GM12864 (cell line): ENCODE results near the gene MPP3.

Experiments
- DNase-seq: peaks from one replicate; pipeline ENCODE4 v3.0.0-alpha.2; 2011; ENCODE audit warnings: low read depth
- H3K4me3 ChIP-seq: 2 replicates; pipeline ENCODE4 v1.5.1; 2011; ENCODE audit warnings: mild to moderate bottlenecking, low read depth, low read length, control low read depth
- TF ChIP-seq, protein P1 (sequence below): IDR thresholded peaks from 2 replicates; pipeline ENCODE4 v1.5.1; 2011; ENCODE audit warnings: low read depth, mild to moderate bottlenecking, moderate library complexity, low read length, control low read depth, inconsistent platforms; ENCODE audit errors: missing control alignments

Gene MPP3

DNA sequence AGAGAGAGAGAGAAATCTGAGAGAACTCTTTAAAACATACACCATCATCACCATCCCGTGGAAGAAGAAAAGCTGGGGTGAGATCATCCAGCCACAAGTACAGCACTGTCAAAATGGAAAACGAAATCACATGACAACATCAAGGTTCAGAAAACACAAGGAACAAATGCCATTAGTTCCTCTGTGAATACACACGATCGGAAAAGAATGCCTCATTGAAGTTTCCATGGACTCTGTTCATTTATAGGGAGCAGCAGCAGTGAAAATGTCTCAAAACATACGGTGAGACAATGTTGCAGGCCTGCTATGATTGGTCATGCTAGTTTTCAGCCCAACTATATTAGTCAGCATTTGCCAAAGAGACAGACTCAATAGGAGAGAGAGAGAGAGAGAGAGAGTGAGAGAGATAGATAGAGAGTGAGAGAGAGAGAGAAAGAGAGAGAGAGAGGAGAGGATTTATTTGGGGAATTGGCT lies 48.3 kb downstream of the MPP3 start:
- TF ChIP-seq, protein P1, sequence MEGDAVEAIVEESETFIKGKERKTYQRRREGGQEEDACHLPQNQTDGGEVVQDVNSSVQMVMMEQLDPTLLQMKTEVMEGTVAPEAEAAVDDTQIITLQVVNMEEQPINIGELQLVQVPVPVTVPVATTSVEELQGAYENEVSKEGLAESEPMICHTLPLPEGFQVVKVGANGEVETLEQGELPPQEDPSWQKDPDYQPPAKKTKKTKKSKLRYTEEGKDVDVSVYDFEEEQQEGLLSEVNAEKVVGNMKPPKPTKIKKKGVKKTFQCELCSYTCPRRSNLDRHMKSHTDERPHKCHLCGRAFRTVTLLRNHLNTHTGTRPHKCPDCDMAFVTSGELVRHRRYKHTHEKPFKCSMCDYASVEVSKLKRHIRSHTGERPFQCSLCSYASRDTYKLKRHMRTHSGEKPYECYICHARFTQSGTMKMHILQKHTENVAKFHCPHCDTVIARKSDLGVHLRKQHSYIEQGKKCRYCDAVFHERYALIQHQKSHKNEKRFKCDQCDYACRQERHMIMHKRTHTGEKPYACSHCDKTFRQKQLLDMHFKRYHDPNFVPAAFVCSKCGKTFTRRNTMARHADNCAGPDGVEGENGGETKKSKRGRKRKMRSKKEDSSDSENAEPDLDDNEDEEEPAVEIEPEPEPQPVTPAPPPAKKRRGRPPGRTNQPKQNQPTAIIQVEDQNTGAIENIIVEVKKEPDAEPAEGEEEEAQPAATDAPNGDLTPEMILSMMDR: no peak
- DNase-seq: no peak
- H3K4me3 ChIP-seq: no peak overlapping the region

DNA sequence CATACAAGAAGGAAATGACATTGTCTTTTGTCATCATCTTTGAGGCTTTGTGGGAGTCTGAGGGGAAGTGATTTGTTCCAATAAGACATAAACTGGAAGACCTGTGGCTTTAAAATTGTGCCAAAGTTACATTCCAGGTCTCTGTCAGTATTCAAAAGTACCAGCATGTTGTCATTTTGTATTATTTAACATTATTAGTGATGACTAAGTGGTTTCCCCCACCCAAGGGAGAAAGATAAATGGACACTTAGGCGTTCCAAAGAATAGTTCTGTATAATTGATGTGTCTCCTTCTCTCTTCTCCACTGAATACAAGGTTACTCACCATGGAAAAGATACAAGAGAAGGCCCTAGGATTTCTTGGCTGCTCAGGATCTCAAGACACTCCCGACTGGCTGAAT lies 48.9 kb downstream of the MPP3 start:
- no peak for DNase-seq
- TF ChIP-seq, protein P1: no peak
- H3K4me3 ChIP-seq: no peak overlapping the region

- TF ChIP-seq, protein P1: no peak
- no peak overlapping the region for H3K4me3 ChIP-seq
- no peak for DNase-seq
Measured at GRCh38 chr17:43782913-43783680, 49.8 kb downstream of the MPP3 start.

GRCh38 chr17:43780135-43780534 lies 52.8 kb downstream of the MPP3 start, which contains the start of gene CFAP97D1:
CFAP97D1 (plus strand) TSS chr17:43780435; CDS start chr17:43780463, 28 bp downstream.
- TF ChIP-seq, protein P1: no peak

GRCh38 chr17:43779145-43780125 lies 53.5 kb downstream of the MPP3 start:
- H3K4me3 ChIP-seq: peak overlapping the region; percentile 80
- TF ChIP-seq, protein P1: no peak
- DNase-seq: no peak

More at GRCh38 chr17:43780135-43780534, 52.8 kb downstream of the MPP3 start, which contains the start of gene CFAP97D1:
- H3K4me3 ChIP-seq: no peak within 1 kb of the TSS; the same call in 1 of the 2 replicates
- no peak for DNase-seq

GRCh38 chr17:43778337-43779144 lies 54.4 kb downstream of the MPP3 start, which contains the start of gene DUSP3:
DUSP3 (minus strand) TSS chr17:43778977; CDS start chr17:43778924, 53 bp downstream.
- H3K4me3 ChIP-seq: peak within 1 kb of the TSS; percentile 80
- TF ChIP-seq, protein P1: no peak
- peak; percentile 8 for DNase-seq
